HG02973 (cell line): Measurements from ENCODE around the gene RER1.

Experiments
- ATAC-seq: cut with Tn5 transposase; IDR thresholded peaks from one replicate; pipeline ENCODE4 v1.9.1; 2021; ENCODE audit warnings: moderate library complexity; ENCODE audit not compliant: unreplicated experiment

The RER1 gene

DNA sequence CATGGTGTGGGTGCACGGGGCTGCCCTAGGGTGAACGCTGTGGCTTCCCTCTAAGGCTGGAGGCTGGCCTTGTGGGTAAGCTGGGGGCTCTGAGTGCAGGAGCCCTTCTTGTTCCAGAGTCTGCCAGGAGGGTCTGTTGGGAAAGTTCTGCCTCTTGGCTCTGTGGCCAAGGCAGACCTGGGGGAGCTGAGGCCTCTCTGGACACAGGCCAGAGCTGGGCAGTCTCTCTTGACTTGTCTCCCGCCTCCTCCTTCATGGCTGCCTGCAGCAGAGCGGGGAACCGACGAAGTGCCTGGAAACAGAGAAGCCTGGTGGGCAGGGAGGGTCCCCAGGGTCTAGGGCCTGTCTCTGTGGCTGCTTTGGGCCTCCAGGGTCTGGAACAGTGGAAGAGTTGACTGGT lies 51.0 kb downstream of the RER1 start:
- ATAC-seq, result no peak

DNA sequence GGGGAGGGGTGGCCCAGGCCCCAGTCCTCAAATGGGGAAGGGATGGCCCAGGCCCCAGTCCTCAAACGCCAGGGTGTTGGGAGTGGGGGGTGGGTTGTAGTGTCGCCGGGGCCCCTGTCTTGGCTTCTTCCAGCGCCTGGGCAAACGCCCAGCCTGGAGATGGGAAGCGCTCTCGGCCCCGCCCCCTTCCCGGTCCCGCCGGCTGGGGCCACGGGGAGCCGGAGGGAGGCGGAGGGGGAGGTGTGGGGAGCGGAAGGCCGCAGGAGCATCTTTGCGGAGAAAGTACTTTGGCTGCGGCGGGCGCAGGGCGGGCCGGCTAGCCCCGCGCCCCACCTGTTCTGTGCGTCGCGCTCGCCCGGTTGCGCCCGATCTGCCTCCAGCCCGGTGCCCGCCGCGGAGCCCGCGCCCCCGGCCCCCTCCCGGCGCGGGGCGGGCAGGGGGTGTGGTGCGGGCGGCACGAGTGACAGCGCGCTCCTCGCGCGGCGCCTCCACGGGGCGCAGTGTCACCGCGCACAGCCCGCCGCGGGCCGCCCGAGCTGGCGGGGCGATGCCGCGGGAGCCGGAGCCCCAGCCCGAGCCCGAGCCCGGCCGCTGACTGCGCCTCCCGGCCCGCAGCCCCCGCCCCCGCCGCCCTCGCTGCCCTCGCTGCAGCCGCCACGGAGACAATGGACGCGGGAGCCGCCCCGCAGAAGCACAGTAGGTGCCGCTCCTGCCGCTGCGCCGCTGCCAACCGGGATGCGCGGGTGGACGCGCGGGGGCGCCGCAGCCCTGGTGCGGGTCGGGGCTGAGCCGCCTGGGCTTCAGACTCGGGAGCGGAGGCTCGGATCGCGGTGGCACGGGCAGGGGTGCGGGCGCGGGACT lies 51.9 kb downstream of the RER1 start:
- no peak for ATAC-seq

- ATAC-seq, result no peak
Observed at GRCh38 chr1:2444138-2444591, 52.5 kb downstream of the RER1 start.

- ATAC-seq, result no peak
Observed at GRCh38 chr1:2445162-2445822, 53.7 kb downstream of the RER1 start.

DNA sequence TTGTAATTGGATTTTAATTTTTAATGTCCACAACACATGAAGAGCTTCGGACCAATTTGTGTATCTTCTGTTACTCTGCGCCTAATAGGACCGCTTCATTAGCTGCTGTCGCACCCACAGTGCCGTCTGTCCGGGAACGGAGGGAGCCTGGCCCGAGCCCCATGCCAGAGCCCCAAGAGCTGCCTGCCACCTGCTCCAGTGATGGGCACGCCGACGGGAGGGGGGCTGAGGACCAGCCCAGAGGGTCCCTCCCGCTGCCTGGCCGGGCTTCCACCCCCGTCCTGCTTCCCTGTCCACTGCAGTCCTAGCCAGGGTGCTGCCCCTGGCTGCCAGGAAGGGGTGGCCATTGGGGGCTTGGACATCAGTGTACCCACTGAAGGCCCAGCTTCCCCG lies 54.2 kb downstream of the RER1 start:
- ATAC-seq, result no peak

- no peak for ATAC-seq
Observed at GRCh38 chr1:2446394-2446793, 54.8 kb downstream of the RER1 start.

DNA sequence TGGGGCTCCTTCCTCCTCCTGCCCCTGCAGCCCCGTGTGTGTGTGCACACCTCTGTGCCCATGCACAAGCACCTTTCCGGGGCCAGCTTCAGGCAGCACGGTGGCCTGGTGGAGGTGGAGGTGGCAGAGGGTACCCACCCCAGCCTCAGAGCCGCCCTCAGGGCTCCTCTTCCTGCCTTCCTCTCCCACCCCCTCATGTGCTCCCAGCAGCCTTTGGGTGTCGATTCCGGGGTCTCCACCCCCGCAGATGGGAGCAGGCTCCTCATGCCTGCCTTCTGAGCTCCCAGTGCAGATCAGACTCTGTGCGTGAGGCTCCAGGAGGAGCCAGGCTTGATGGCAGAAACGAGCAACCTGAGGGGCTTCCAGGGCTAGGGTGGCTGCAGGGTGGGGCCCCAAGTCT lies 55.2 kb downstream of the RER1 start:
- ATAC-seq, result no peak

GRCh38 chr1:2447276-2448097 lies 55.8 kb downstream of the RER1 start:
- no peak for ATAC-seq

DNA sequence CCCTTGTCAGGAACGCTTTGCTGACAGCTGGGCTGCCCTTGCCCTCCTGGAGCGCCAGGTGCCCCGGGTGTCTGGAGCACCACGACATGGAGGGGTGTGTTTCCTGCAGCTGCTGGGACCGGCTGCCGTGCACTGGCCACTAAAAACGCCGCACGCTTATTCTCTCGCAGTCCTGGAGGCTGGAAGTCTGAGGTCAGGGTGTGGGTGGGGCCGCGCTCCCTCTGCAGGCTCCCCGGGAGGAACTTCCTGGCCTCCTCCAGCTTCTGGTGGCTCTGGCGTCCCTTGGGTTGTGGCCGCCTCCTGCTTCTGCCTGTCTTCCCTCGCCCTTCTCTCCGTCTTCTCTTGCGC lies 56.4 kb downstream of the RER1 start:
- no peak for ATAC-seq

DNA sequence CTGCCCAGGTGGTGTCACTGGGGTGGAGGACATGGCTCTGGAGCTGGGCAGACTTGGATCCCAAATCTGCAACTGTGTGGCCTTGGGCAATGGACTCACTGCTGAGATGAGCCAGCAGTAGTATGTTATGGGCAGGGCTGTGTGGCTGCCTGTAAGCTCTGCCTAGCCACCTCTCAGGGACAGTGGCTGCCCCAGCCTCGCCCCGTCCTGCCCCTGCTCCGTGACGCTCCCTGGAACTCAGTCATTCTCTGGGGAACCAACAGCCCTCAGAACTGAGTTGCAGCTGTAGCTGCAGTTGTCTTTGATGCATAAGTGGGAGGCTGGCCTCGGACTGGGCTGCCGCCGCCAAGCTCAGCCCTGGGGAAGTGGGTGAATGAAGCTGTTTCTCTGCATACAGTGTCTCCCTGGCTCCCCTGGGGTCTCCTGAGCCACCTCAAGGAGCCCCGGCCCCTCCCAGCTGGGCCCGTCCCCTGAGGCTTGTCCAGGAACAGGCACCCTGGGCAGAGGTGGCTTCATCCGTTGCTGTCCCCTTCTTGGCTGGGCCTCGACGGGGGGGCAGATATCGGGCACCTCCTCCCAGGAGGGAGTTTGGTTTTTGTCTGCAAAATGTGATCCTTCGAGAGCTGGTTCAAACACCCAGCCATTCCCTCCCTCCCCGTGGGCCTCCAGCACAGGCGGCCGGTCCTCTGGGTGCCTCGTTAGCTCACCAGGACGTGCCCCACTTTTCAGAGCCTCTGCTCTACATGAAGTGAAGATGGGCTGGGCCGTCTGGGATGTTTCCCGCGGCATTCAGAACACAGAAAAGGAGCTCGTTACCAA lies 58.2 kb downstream of the RER1 start:
- no peak for ATAC-seq

DNA sequence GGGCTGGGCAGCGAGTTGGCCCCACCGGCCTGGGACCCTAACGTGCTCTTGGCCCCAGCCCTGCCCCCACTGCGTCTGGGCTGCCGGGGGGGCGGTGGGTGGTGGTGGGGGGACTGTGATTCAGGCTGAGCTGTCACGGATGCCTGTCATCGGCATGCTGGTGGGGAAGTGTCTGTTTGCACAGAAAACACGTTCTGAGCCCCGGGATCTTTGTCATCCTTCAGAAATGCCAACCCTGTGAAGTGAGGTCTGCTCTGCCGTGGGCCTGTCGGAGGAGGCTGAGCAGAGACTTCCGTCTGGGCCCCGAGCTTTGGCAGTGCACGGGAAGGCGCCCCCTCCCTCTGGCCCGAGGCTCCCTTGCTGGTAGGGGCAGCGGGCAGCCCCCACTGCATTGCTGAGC lies 60.1 kb downstream of the RER1 start:
- ATAC-seq, result no peak

GRCh38 chr1:2452201-2452931 lies 60.7 kb downstream of the RER1 start:
- no peak for ATAC-seq

DNA sequence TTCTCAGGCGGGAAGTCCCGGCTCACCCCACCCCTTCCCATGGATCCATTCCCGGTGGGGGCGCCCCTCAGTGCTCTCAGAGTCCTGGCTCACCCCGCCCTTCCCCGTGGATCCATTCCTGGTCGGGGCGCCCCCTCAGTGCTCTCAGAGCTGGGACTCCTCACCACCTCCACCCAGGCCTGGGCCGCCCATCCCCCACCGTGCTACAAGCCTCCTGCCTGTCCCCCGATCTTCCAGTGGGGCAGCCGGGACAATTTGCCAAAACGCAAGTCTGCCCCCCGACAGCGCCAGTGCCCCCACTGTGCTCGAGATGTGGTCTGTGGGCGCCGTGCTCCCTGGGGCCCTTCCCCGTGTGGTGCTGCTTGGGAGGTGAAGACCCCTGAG lies 61.3 kb downstream of the RER1 start:
- ATAC-seq, result no peak

- ATAC-seq, result no peak
Observed at GRCh38 chr1:2454227-2454626, 62.6 kb downstream of the RER1 start.
